DND-41 (cell line): ENCODE results near the gene H1-8.

Experiments used
- EZH2 ChIP-seq: IDR thresholded peaks from 3 replicates; pipeline ENCODE4 v1.6.1; 2012; ENCODE audit warnings: borderline replicate concordance, low read depth, mild to moderate bottlenecking, moderate library complexity, low read length, inconsistent platforms; ENCODE audit not compliant: severe bottlenecking
- TF ChIP-seq, protein P1 (sequence below): IDR thresholded peaks from 2 replicates; pipeline ENCODE4 v1.5.1; 2012; ENCODE audit warnings: borderline replicate concordance, low read length, moderate library complexity, mild to moderate bottlenecking; ENCODE audit not compliant: poor library complexity, severe bottlenecking; ENCODE audit errors: extremely low read depth

DNA sequence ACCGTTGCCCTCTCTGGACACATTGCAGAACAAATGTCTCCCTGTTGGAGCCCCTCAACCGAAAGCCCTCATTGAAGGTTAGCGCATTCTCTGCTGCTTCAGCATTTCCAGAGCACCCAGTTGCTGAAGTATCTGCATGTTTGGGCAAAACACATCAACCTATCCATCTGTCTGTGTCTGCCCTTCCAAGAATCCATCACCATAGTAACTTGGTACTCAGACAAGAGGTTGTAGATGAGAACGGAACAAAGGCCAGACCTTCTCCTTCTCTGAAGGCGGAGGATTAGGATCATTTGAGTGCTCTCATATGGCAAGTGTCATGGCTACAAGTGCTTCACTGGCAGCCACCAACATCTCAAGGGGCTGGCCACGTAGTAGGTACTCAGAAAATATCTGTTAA, 37.6 kb upstream of the H1-8 start:
- TF ChIP-seq, protein P1, sequence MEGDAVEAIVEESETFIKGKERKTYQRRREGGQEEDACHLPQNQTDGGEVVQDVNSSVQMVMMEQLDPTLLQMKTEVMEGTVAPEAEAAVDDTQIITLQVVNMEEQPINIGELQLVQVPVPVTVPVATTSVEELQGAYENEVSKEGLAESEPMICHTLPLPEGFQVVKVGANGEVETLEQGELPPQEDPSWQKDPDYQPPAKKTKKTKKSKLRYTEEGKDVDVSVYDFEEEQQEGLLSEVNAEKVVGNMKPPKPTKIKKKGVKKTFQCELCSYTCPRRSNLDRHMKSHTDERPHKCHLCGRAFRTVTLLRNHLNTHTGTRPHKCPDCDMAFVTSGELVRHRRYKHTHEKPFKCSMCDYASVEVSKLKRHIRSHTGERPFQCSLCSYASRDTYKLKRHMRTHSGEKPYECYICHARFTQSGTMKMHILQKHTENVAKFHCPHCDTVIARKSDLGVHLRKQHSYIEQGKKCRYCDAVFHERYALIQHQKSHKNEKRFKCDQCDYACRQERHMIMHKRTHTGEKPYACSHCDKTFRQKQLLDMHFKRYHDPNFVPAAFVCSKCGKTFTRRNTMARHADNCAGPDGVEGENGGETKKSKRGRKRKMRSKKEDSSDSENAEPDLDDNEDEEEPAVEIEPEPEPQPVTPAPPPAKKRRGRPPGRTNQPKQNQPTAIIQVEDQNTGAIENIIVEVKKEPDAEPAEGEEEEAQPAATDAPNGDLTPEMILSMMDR: no peak
- TF ChIP-seq EZH2: no peak
